Measurements from ENCODE around the gene ZNF416. TPM values are rescaled to one million over a fixed set of nuclear protein-coding genes. Genes with fewer than 3 reads are reported as not detected.

The ZNF416 gene
- total and polyA plus RNA-seq, 5 experiments from 2014 or later, result 4.1 to 16.0 (median 7.6) TPM

DNA sequence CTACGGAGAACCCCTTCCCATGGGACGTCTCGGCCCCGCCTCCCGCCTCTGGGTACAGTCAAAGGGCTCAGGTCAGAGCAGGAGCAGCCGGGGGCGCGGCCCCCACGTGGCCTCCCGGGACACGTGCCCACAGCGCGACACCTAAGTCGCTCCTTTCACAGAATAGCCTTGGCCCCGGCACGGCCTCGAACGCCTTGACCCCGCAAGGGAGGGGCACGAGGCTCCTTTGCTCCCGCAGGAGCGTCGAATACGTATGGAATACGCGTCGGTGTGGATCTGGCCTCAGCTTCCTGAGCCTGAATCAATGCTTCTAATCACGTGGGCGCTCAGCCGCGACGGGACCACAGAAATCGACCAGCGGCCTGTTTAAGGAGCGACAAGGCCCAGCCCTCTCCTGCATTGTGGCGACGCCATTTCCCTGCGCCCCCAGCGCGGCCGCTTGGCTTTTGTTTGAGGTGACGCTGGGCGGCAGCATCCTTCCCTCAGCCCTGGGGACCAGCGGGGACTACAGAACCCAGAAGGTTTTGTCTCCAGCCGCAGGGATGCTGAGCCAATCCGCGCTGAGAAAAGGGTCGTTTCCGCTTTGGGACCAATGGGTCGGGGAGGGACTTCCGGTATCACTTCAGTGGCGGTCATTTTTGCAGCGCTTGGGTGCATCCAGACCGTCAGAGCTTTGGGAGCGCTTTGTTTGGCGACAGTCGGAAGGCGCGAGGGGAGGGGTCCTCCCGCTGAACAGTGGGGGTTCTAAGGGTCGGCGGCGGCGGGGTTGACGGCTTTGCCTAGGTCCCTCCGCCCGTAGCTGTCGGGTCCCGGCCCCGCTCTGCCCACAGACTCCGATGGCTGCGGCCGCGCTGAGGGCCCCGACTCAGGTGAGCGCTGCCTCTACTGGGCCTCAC is 5.1 kb upstream of the ZNF416 start, which contains the start of gene ZIK1:
TSS of gene ZIK1 (plus strand) at position 625 of the 896 bp plus-strand sequence. CDS start at position 837, 212 bp downstream.
- DNase-seq, result peak; percentile 76 to 97 (median 88)

GRCh38 chr19:57583104-57583520 is 4.4 kb upstream of the ZNF416 start:
- ATAC-seq (no peak), DNase-seq (no peak)
- peak overlapping the region in 2 of 10 donors; percentile 9 to 92 for H3K27ac Mint-ChIP-seq
- H3K36me3 Mint-ChIP-seq, result peaks cover 35 to 45% (median 39%) of the 10 kb centered on the region in 3 donors
- H3K27me3 Mint-ChIP-seq, result no peaks in the 10 kb centered on the region
- H3K4me3 Mint-ChIP-seq, result peak overlapping the region in 7 of 10 donors; percentile 26 to 98 (median 96)
- POLR2A ChIA-PET, result interaction anchor here (0.7 to 1.9 kb wide), 8 partner anchors 31 to 164 kb away, joined by 3 to 6 read pairs (median 4); partner anchors contain the start of genes ZNF134, ZNF154, ZNF419 and ZNF671
- H3K4me1 Mint-ChIP-seq, result peaks cover 14 to 30% (median 26%) of the 10 kb centered on the region in 4 donors
- peaks cover 18 to 69% (median 44%) of the 10 kb centered on the region in 9 donors for H3K9me3 Mint-ChIP-seq

More for the DNA sequence above, 5.1 kb upstream of the ZNF416 start, which contains the start of gene ZIK1:
- Mint-ChIP-seq H3K4me1 (peaks cover 14 to 27% (median 23%) of the 10 kb centered on the region in 4 donors), H3K9me3 (peaks cover 18 to 72% (median 50%) of the 10 kb centered on the region in 9 donors), H3K27me3 (no peaks in the 10 kb centered on the region), H3K36me3 (peaks cover 42 to 51% (median 45%) of the 10 kb centered on the region in 3 donors), H3K27ac (peak within 1 kb of the TSS; percentile 84 to 96 (median 91)), H3K4me3 (peak within 1 kb of the TSS; percentile 93 to 99 (median 98))
- POLR2A ChIA-PET, result interaction anchor here (0.6 to 1.9 kb wide), 11 partner anchors 13 to 346 kb away, joined by 3 to 6 read pairs (median 4); partner anchors contain the start of genes ZNF134, ZNF211, ZNF419 and ZNF671
- ATAC-seq, result peak; percentile 91 to 92

DNA sequence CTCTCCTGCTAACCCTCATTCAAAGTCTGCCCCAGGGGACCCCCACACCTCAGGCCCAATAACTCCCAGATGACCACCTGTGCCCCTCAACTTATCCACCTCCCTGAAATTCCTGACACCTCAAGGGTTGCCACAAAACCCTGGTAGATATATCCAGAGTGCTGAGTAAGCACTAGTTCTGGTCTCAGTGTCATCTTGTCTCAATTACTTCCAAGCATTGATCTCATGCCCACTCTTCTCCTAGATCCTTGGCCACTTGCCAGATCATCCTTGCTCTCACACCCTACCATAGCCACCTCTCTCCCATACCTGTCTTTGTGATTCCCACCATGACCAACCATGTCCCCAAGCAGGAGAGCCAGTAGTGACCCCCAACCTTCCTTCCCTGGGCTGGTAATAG is 2.0 kb downstream of the ZNF416 start:
- no peak for DNase-seq
- H3K27me3 Mint-ChIP-seq, result no peaks in the 10 kb centered on the region
- POLR2A ChIA-PET, result no interaction called here
- peaks cover 13 to 29% (median 25%) of the 10 kb centered on the region in 4 donors for H3K4me1 Mint-ChIP-seq
- peaks cover 13 to 79% (median 44%) of the 10 kb centered on the region in 9 donors for H3K9me3 Mint-ChIP-seq
- H3K4me3 Mint-ChIP-seq, result peak overlapping the region in 8 of 10 donors; percentile 27 to 83 (median 53)
- H3K27ac Mint-ChIP-seq, result peak overlapping the region in 2 of 10 donors; percentile 9 to 28
- ATAC-seq, result no peak
- peaks cover 58 to 61% (median 60%) of the 10 kb centered on the region in 3 donors for H3K36me3 Mint-ChIP-seq

DNA sequence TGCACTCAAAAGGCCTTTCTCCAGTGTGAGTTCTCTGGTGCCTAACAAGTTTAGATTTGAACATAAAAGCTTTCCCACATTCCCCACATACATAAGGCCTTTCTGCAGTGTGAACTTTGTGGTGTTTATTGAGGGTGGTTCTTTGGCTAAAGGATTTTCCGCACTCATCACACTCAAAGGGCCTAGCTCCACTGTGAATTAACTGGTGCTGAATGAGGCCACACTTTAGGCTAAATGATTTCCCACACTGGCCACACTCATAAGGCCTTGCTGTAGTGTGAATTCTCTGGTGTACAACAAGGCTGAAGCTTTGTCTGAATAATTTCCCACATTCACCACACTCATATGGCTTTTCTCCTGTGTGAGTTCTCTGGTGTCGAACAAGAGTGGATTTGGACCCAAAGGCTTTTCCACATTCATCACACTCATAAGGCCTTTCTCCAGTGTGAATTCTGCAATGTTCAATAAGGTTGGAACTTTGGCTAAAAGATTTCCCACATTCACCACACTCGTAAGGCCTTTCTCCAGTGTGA is 6.2 kb downstream of the ZNF416 start:
- H3K27ac Mint-ChIP-seq, result no peak overlapping the region
- peak overlapping the region in 1 of 10 donors; percentile 4 for H3K4me3 Mint-ChIP-seq
- H3K9me3 Mint-ChIP-seq, result peaks cover 12 to 100% (median 46%) of the 10 kb centered on the region in 9 donors
- ATAC-seq (no peak), DNase-seq (no peak)
- peaks cover 9 to 16% (median 10%) of the 10 kb centered on the region in 4 donors for H3K4me1 Mint-ChIP-seq
- H3K36me3 Mint-ChIP-seq, result peaks cover 55 to 71% (median 71%) of the 10 kb centered on the region in 3 donors
- POLR2A ChIA-PET, result no interaction called here
- H3K27me3 Mint-ChIP-seq, result no peaks in the 10 kb centered on the region

DNA sequence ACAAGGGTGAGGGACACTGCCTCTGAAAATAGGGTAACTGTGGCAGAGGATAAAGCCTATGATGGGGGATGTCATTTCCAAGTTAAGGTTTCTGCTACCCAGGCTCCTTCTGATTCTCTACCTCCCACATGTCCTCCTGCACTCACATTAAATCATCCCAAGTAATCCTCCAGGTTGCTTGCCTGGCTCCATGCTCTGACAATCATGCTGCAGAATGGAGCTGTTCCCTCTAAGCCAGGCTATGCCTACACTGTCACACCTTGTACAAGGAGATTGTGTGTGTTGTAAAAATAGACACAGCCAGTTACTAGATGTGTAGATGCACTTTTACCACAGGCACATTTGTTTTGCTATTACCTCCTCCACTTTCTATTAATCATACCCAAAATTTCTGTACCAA is 8.0 kb downstream of the ZNF416 start:
- H3K27ac Mint-ChIP-seq, result no peak overlapping the region
- no peaks in the 10 kb centered on the region for H3K27me3 Mint-ChIP-seq
- ATAC-seq, result no peak
- H3K4me3 Mint-ChIP-seq, result no peak overlapping the region
- peaks cover 39 to 69% (median 56%) of the 10 kb centered on the region in 3 donors for H3K36me3 Mint-ChIP-seq
- no peaks in the 10 kb centered on the region for H3K4me1 Mint-ChIP-seq
- no peak for DNase-seq
- POLR2A ChIA-PET, result interaction anchor here (1.1 kb wide), 1 partner anchor 31 kb away, joined by 3 read pairs; no protein-coding TSS in a partner anchor
- H3K9me3 Mint-ChIP-seq, result peaks cover 0 to 100% (median 40%) of the 10 kb centered on the region in 9 donors

DNA sequence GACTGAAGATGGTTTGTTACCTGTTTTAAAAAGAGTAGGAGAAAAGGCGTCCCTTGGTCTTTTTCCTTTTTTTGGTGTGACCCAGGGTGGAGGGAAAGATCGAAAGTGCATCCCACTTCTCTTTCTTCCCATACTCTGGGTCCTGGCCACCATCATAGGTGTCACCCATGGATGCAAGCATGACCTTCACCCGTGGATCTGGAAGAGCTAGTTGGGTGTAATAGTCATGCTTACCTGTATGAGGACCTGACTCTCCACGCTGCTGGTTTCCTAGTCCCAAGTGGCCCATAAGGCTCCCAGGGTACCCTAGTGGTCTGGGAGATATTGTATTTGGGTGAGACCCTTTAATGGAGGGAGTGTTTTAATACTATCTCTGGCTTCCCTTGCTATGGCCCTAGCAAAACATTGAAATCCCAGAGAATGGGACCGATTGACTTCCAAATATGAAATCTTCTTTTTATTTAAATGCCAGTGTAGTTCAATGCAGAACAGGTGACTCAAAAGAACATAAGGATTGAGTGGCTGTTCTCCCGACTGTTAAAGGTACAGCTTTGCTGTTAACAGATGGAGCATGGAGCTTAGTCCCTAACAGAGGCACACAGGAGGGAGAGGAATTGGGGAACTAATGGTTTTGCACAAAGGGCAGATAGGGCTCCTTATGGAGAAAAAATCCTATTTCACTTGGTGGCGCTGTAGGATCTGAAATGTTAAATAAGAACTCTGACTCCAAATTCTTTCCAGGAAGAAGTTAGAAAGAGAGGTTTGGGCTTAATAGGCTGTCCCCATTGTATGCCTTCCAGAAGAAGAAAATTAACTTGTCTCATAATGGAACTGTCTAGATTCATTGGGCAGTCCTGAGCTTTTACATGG is 12.1 kb downstream of the ZNF416 start:
- DNase-seq (no peak), ATAC-seq (no peak)
- Mint-ChIP-seq H3K4me1 (no peaks in the 10 kb centered on the region), H3K9me3 (peaks cover 0 to 97% (median 44%) of the 10 kb centered on the region in 9 donors), H3K36me3 (peaks cover 0 to 59% (median 32%) of the 10 kb centered on the region in 3 donors), H3K27ac (no peak overlapping the region), H3K27me3 (peaks cover 0 to under 1% (median 0%) of the 10 kb centered on the region in 5 donors), H3K4me3 (no peak overlapping the region)
- POLR2A ChIA-PET, result no interaction called here

- Mint-ChIP-seq H3K4me3 (no peak overlapping the region), H3K27me3 (peaks cover 0 to 5% (median 0%) of the 10 kb centered on the region in 5 donors), H3K9me3 (peaks cover 0 to 75% (median 44%) of the 10 kb centered on the region in 9 donors), H3K36me3 (peaks cover 0 to 61% (median 21%) of the 10 kb centered on the region in 3 donors), H3K27ac (no peak overlapping the region), H3K4me1 (peaks cover 14 to 21% (median 17%) of the 10 kb centered on the region in 4 donors)
- DNase-seq (no peak), ATAC-seq (no peak)
- POLR2A ChIA-PET, result interaction anchor here (0.7 kb wide), 1 partner anchor 536 kb away, joined by 4 read pairs; no protein-coding TSS in a partner anchor
Measured at GRCh38 chr19:57563547-57563946, 15.2 kb downstream of the ZNF416 start.

- POLR2A ChIA-PET, result no interaction called here
- H3K4me1 Mint-ChIP-seq, result peaks cover 26 to 46% (median 34%) of the 10 kb centered on the region in 4 donors
Measured at GRCh38 chr19:57560049-57560491, 18.6 kb downstream of the ZNF416 start.

DNA sequence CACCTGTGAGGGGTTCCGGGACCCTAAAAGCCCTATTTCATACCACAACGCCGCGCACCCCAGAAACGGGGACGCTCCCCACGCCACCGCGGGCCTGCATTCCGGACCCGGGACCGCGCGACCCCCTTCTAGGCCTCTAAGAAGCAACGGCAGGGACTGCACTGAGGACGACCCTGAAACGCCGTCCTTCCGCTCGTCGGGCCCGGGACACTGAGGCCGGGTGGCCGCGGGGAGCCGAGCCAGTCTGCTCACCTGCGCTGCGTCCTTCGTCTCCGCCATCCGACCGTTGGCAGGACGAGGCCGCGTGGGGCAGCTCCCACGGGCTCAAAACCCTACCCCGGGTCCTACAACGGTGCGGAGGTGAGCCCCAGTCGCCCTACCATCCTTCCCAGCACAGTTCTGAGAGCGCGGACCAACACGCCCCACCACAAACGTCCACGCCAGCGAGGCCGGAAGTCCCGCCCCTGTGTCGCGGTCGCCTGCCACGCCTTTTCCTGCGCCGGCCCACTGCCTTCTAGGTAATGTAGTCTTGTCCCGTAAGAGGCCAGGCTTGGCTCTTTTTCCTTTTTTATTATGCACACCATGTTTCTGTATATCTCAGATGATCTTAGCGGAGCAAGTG is 19.2 kb downstream of the ZNF416 start, which contains the start of gene ZNF550:
TSS of gene ZNF550 (minus strand) at position 460 of the 622 bp plus-strand sequence. CDS start at position 279, 181 bp downstream.
- Mint-ChIP-seq H3K27me3 (peaks cover 0 to 5% (median 0%) of the 10 kb centered on the region in 5 donors), H3K9me3 (peaks cover 0 to 60% (median 34%) of the 10 kb centered on the region in 9 donors), H3K4me3 (peak within 1 kb of the TSS; percentile 95 to 99 (median 98)), H3K4me1 (peaks cover 28 to 46% (median 36%) of the 10 kb centered on the region in 4 donors), H3K36me3 (peaks cover 32 to 56% (median 47%) of the 10 kb centered on the region in 3 donors), H3K27ac (peak within 1 kb of the TSS; percentile 88 to 98 (median 95))
- DNase-seq, result peak; percentile 78 to 94 (median 84)
- ATAC-seq, result peak; percentile 96 to 97
- POLR2A ChIA-PET, result interaction anchor here (1.0 kb wide), 1 partner anchor 32 kb away, joined by 3 read pairs; no protein-coding TSS in a partner anchor

More at GRCh38 chr19:57560049-57560491, 18.6 kb downstream of the ZNF416 start:
- Mint-ChIP-seq H3K27ac (peak overlapping the region; percentile 88 to 98 (median 95)), H3K27me3 (peaks cover 0 to 5% (median 0%) of the 10 kb centered on the region in 5 donors), H3K9me3 (peaks cover 0 to 60% (median 32%) of the 10 kb centered on the region in 9 donors), H3K36me3 (peaks cover 27 to 54% (median 43%) of the 10 kb centered on the region in 3 donors), H3K4me3 (peak overlapping the region; percentile 95 to 99 (median 98))
- DNase-seq (no peak), ATAC-seq (no peak)

GRCh38 chr19:57559008-57559403 is 19.7 kb downstream of the ZNF416 start:
- Mint-ChIP-seq H3K27me3 (peaks cover 0 to 5% (median 0%) of the 10 kb centered on the region in 5 donors), H3K27ac (peak overlapping the region; percentile 86 to 98 (median 95)), H3K4me3 (peak overlapping the region; percentile 95 to 99 (median 98)), H3K36me3 (peaks cover 37 to 59% (median 50%) of the 10 kb centered on the region in 3 donors), H3K4me1 (peaks cover 28 to 46% (median 36%) of the 10 kb centered on the region in 4 donors), H3K9me3 (peaks cover 0 to 60% (median 34%) of the 10 kb centered on the region in 9 donors)
- POLR2A ChIA-PET, result interaction anchor here (1.0 kb wide), 1 partner anchor 31 kb away, joined by 3 read pairs; no protein-coding TSS in a partner anchor
- DNase-seq, result peak in 5 of 10 donors; percentile 6 to 23 (median 13)
- peak; percentile 34 to 43 for ATAC-seq
